H1 (cell line): ENCODE results near the gene DYRK2. TPM values are rescaled to one million over a fixed set of nuclear protein-coding genes. Genes with fewer than 3 reads are reported as not detected.

Experiments used
- BCL11A ChIP-seq, 2 experiments: IDR thresholded peaks; one replicate each; pipeline ENCODE4 v1.6.1; 2011; ENCODE audit warnings: low read depth in 2 of 2, low read length in 2 of 2, mild to moderate bottlenecking in 2 of 2
- CBX5 ChIP-seq: fragments of 300-800, 300-1000 bp; sonication (generic); IDR thresholded peaks from 2 replicates; pipeline ENCODE4 v1.7.1; 2016; ENCODE audit warnings: antibody characterized with exemption, low read length, low read depth
- E2F6 ChIP-seq: IDR thresholded peaks from 2 replicates; pipeline ENCODE4 v1.6.1; 2012; ENCODE audit warnings: inconsistent platforms
- EGR1 ChIP-seq: IDR thresholded peaks from 2 replicates; pipeline ENCODE4 v1.6.1; 2011; ENCODE audit warnings: low read depth, low read length, borderline replicate concordance
- POLR2AphosphoS5 ChIP-seq: IDR thresholded peaks from 2 replicates; pipeline ENCODE4 v1.6.1; 2011; ENCODE audit warnings: low read depth, low read length
- RFX5 ChIP-seq: IDR thresholded peaks from 2 replicates; pipeline ENCODE4 v1.6.1; 2011; ENCODE audit warnings: low read depth, low read length, improper control_type of control experiment, borderline replicate concordance
- polyA plus RNA-seq, 7 experiments: library from polyadenylated mRNA; depleted of rRNA in 3 of 7; stranded (reverse) in 5 of 7; unstranded in 2 of 7; fragments of >200 nt in 5 of 7; fragments of 200-250 nt in 2 of 7; gene quantifications; 1 replicate in 5 of 7; 2 replicates in 1 of 7; 4 replicates in 1 of 7; pipeline versions ENCODE4 v1.2.1 to v1.2.3, GENCODE V29; 2011 to 2013; ENCODE audit warnings: missing spikeins in 2 of 7, mixed read lengths in 2 of 7
- total RNA-seq: library from RNA; stranded (reverse); fragmentation: NEBNext Ultra II Directional; extraction: Animal tissue kit (Norgen Biotek cat#: 25700); gene quantifications from 2 replicates; pipeline ENCODE4 v1.2.1, GENCODE V29; 2021

DYRK2 gene
- total and polyA plus RNA-seq, 2 of the 8 experiments (the other 6 are each of a cell fraction or from before 2014, with no cell fraction given) = 11.2 to 31.6 TPM

DNA sequence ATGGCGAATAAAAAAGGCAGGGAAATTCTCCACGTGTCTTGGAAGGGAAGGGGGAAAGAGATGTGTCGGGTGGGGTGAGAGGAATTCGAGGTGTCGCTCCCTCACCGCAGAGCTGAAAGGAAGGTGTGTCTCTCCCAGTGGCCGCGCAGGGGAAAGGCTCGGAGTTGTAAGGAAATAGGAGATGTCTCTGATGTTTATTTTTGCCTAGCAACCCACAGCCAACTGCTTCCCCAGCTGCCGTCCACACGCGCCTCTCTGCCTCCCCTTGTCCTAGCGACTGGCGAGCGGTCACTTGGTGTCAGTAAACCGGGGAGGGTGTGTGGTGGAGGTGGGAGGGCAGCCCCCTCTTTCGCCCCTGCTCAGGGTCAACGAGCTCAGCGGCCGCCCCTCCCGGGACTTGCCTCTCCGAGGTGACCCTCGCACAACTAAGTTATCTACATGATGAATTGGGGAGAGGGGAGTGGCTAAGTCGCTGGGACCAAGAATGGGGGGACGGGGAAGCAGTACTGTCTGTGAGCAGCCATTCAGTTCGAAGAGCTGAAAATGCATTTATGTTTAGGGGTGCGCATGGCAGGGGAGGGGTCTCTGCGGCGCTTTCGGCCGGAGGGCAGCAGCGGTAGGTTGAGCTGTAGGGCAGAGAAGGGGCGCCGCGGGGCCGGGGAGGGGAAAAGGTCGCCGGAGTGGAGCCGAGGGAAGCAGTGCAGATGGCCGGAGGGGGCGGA is 585 bp upstream of the DYRK2 start (continued):
- TF ChIP-seq CBX5 (no peak), POLR2AphosphoS5 (0 out of 2 replicates have a peak, but pooled peaks have one; percentile 38), EGR1 (no peak), E2F6 (no peak; the same call in none of the 2 replicates), RFX5 (no peak), BCL11A (IDR thresholded peaks at IDR 0.05; ENCODE audit: low read depth in 2 of 2, low read length in 2 of 2) (no peak)
